ENCODE results near the gene TSPAN18. TPM values are rescaled to one million over a fixed set of nuclear protein-coding genes. Genes with fewer than 3 reads are reported as not detected.

TSPAN18 gene
- total and polyA plus RNA-seq, 2 experiments from 2014 or later, result 9.5 to 21.5 TPM

- Histone ChIP-seq H3K9me3 (ENCODE audit: low read depth) (no peaks in the 10 kb centered on the region), H3K9me2 (replicated peaks; ENCODE audit: insufficient read depth) (no peaks in the 10 kb centered on the region), H3K27me3 (no peaks in the 10 kb centered on the region), H4K20me1 (ENCODE audit: insufficient read depth, poor library complexity, severe bottlenecking) (no peaks in the 10 kb centered on the region), H3K27ac (peak overlapping the region; percentile 52), H3K4me2 (no peak overlapping the region), H3K4me1 (ENCODE audit: insufficient read depth) (peaks cover 34% of the 10 kb centered on the region), H3K79me2 (no peaks in the 10 kb centered on the region), H3K4me3 (no peak overlapping the region), H2AFZ (no peak overlapping the region), H3K36me3 (replicated peaks; ENCODE audit: insufficient read depth, low read depth) (no peaks in the 10 kb centered on the region)
- WGBS (ENCODE audit: low lambda C conversion rate, missing lambda C conversion rate), result 46% methylated on average over 3 of the region's 3 CpGs
- TF ChIP-seq EZH2phosphoT487 (IDR thresholded peaks at IDR 0.05; ENCODE audit: low read depth, severe bottlenecking, unreplicated experiment) (no peak), EZH2 (IDR thresholded peaks at IDR 0.05; ENCODE audit: borderline replicate concordance) (no peak), CTCF (IDR thresholded peaks at IDR 0.05; ENCODE audit: poor library complexity) (no peak)
- no peak for DNase-seq (ENCODE audit: low spot score)
Measured at GRCh38 chr11:44978274-44978960, 251.7 kb downstream of the TSPAN18 start.

GRCh38 chr11:44978961-44979331, 252.2 kb downstream of the TSPAN18 start:
- no peak for DNase-seq (ENCODE audit: low spot score)
- Histone ChIP-seq H3K27me3 (no peaks in the 10 kb centered on the region), H4K20me1 (ENCODE audit: insufficient read depth, poor library complexity, severe bottlenecking) (no peaks in the 10 kb centered on the region), H3K27ac (peak overlapping the region; percentile 57), H3K4me1 (ENCODE audit: insufficient read depth) (peaks cover 34% of the 10 kb centered on the region), H3K36me3 (replicated peaks; ENCODE audit: insufficient read depth, low read depth) (no peaks in the 10 kb centered on the region), H3K9me2 (replicated peaks; ENCODE audit: insufficient read depth) (no peaks in the 10 kb centered on the region), H3K79me2 (no peaks in the 10 kb centered on the region), H2AFZ (no peak overlapping the region), H3K9me3 (ENCODE audit: low read depth) (no peaks in the 10 kb centered on the region), H3K4me3 (no peak overlapping the region), H3K4me2 (no peak overlapping the region)
- TF ChIP-seq EZH2 (IDR thresholded peaks at IDR 0.05; ENCODE audit: borderline replicate concordance) (no peak), CTCF (IDR thresholded peaks at IDR 0.05; ENCODE audit: poor library complexity) (no peak), EZH2phosphoT487 (IDR thresholded peaks at IDR 0.05; ENCODE audit: low read depth, severe bottlenecking, unreplicated experiment) (no peak)
- 84% methylated on average over 1 of the region's 1 CpG for WGBS (ENCODE audit: low lambda C conversion rate, missing lambda C conversion rate)

GRCh38 chr11:44979543-44980399, 253.0 kb downstream of the TSPAN18 start:
- Histone ChIP-seq H3K4me2 (no peak overlapping the region), H3K4me3 (no peak overlapping the region), H2AFZ (no peak overlapping the region), H3K36me3 (replicated peaks; ENCODE audit: insufficient read depth, low read depth) (no peaks in the 10 kb centered on the region), H3K9me3 (ENCODE audit: low read depth) (no peaks in the 10 kb centered on the region), H3K9me2 (replicated peaks; ENCODE audit: insufficient read depth) (no peaks in the 10 kb centered on the region), H3K4me1 (ENCODE audit: insufficient read depth) (peaks cover 34% of the 10 kb centered on the region), H3K27me3 (no peaks in the 10 kb centered on the region), H3K27ac (peak overlapping the region; percentile 57), H3K79me2 (no peaks in the 10 kb centered on the region), H4K20me1 (ENCODE audit: insufficient read depth, poor library complexity, severe bottlenecking) (no peaks in the 10 kb centered on the region)
- TF ChIP-seq EZH2 (IDR thresholded peaks at IDR 0.05; ENCODE audit: borderline replicate concordance) (no peak), CTCF (IDR thresholded peaks at IDR 0.05; ENCODE audit: poor library complexity) (no peak), EZH2phosphoT487 (IDR thresholded peaks at IDR 0.05; ENCODE audit: low read depth, severe bottlenecking, unreplicated experiment) (no peak)
- no peak for DNase-seq (ENCODE audit: low spot score)
- WGBS (ENCODE audit: low lambda C conversion rate, missing lambda C conversion rate), result 66% methylated on average over 24 of the region's 24 CpGs
